CD4-positive, alpha-beta memory T cell (primary cell): ENCODE measurements around the gene SLC5A1. TPM values are rescaled to one million over a fixed set of nuclear protein-coding genes. Genes with fewer than 3 reads are reported as not detected.

ENCODE experiments used
- CTCF ChIA-PET: fragments of 350-600 bp; sonication (Branson Sonifier 250); formaldehyde crosslinking; loops from one replicate; lab custom pipeline; 2021; ENCODE audit warnings: inconsistent platforms; ENCODE audit not compliant: partially characterized antibody; lab: Charles Lee
- POLR2A ChIA-PET: fragments of 350-600 bp; sonication (Branson Sonifier 250); formaldehyde crosslinking; loops from one replicate; lab custom pipeline; 2021; ENCODE audit not compliant: partially characterized antibody; lab: Charles Lee
- DNase-seq, 5 donors: peaks; one replicate each; pipeline versions ENCODE4 v3.0.0 to v3.0.0-alpha.2; 2020 to 2022; ENCODE audit warnings: mixed read lengths in 1 of 5
- H3K27ac ChIP-seq: one replicate; pipeline ENCODE4 v1.7.0; 2013; ENCODE audit warnings: low read depth, low read length
- H3K27me3 ChIP-seq: 2 replicates; pipeline ENCODE4 v1.7.0; 2013; ENCODE audit warnings: mild to moderate bottlenecking, low read length, moderate library complexity; ENCODE audit not compliant: insufficient read depth
- H3K36me3 ChIP-seq: 2 replicates; pipeline ENCODE4 v1.7.0; 2013; ENCODE audit warnings: mild to moderate bottlenecking, low read length, moderate library complexity; ENCODE audit not compliant: insufficient read depth
- H3K4me1 ChIP-seq: 2 replicates; pipeline ENCODE4 v1.7.0; 2013; ENCODE audit warnings: mild to moderate bottlenecking, low read length, moderate library complexity; ENCODE audit not compliant: insufficient read depth
- H3K4me3 ChIP-seq, 2 donors: one replicate each; pipeline ENCODE4 v1.7.0; 2013; ENCODE audit warnings: low read length in 2 of 2, mild to moderate bottlenecking in 1 of 2
- H3K9me3 ChIP-seq, 2 donors: one replicate each; pipeline ENCODE4 v1.7.0; 2013; ENCODE audit warnings: low read length in 2 of 2, control low read depth in 1 of 2; ENCODE audit not compliant: control insufficient read depth in 1 of 2
- H3K27ac Mint-ChIP-seq, 7 donors: one replicate each; pipeline ENCODE4 v1.8.0; 2020 to 2021; ENCODE audit warnings: mixed read lengths in 7 of 7, mild to moderate bottlenecking in 6 of 7, inconsistent platforms in 3 of 7, moderate library complexity in 3 of 7
- H3K27me3 Mint-ChIP-seq, 2 donors: one replicate each; pipeline ENCODE4 v1.8.0; 2020 to 2021; ENCODE audit warnings: mixed read lengths in 2 of 2
- H3K36me3 Mint-ChIP-seq, 2 donors: one replicate each; pipeline ENCODE4 v1.8.0; 2020 to 2021; ENCODE audit warnings: mixed read lengths in 2 of 2, inconsistent platforms in 1 of 2, mild to moderate bottlenecking in 1 of 2
- H3K4me1 Mint-ChIP-seq, 4 donors: one replicate each; pipeline ENCODE4 v1.8.0; 2020 to 2021; ENCODE audit warnings: mixed read lengths in 4 of 4, mild to moderate bottlenecking in 1 of 4
- H3K4me3 Mint-ChIP-seq, 8 donors: one replicate each; pipeline ENCODE4 v1.8.0; 2020 to 2021; ENCODE audit warnings: mixed read lengths in 8 of 8, mild to moderate bottlenecking in 7 of 8, moderate library complexity in 6 of 8, inconsistent platforms in 3 of 8
- H3K9me3 Mint-ChIP-seq, 8 donors: one replicate each; pipeline ENCODE4 v1.8.0; 2020 to 2021; ENCODE audit warnings: mixed read lengths in 8 of 8, mild to moderate bottlenecking in 5 of 8, inconsistent platforms in 3 of 8, moderate library complexity in 1 of 8
- intact Hi-C: fragments of 100-400 bp; cut with micrococcal nuclease; formaldehyde crosslinking; loops from one replicate; pipeline ENCODE4 v1.15.1; 2023
- polyA plus RNA-seq, 2 donors: library from polyadenylated mRNA; unstranded; fragments of 300-500 nt; fragmentation: Illumina TruSeq; gene quantifications; one replicate each; pipeline ENCODE4 v1.2.3, GENCODE V29; 2021
- total RNA-seq, 2 experiments: library from RNA; stranded (reverse); gene quantifications; one replicate each; pipeline ENCODE4 v1.2.3, GENCODE V29; 2021

Gene SLC5A1
- total and polyA plus RNA-seq, 4 experiments from 2014 or later: not detected

DNA sequence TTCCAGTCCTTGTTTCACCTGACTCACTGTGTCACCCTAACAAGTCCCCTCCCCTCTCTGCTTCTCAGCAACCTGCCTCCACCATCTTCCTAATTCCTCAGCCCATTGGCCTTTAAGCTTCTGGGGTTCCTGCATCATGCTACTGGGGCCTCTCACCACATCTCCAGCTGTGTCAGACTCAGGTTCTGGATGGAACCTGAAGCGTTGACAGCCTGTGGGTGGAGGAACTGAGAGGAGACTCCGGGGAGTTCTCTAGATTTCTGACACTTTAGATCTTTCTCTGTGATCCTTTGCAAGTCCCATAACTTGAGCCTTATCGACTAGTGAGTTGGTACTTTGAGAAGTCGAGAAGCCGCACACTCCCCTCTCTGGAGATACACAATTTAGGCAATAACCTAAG is 11.6 kb upstream of the SLC5A1 start:
- H3K4me3 Mint-ChIP-seq: no peak overlapping the region
- Histone ChIP-seq H3K9me3 (no peaks in the 10 kb centered on the region), H3K4me1 (no peaks in the 10 kb centered on the region), H3K27ac (no peak overlapping the region), H3K4me3 (no peak overlapping the region), H3K27me3 (no peaks in the 10 kb centered on the region), H3K36me3 (no peaks in the 10 kb centered on the region)
- H3K36me3 Mint-ChIP-seq: no peaks in the 10 kb centered on the region
- no peaks in the 10 kb centered on the region for H3K4me1 Mint-ChIP-seq
- ChIA-PET POLR2A (no interaction called here), CTCF (no interaction called here)
- no peak overlapping the region for H3K27ac Mint-ChIP-seq
- no peak for DNase-seq
- H3K9me3 Mint-ChIP-seq: no peaks in the 10 kb centered on the region
- intact Hi-C loops: no loop called here
- peaks cover 1 to 2% of the 10 kb centered on the region in 2 donors for H3K27me3 Mint-ChIP-seq

DNA sequence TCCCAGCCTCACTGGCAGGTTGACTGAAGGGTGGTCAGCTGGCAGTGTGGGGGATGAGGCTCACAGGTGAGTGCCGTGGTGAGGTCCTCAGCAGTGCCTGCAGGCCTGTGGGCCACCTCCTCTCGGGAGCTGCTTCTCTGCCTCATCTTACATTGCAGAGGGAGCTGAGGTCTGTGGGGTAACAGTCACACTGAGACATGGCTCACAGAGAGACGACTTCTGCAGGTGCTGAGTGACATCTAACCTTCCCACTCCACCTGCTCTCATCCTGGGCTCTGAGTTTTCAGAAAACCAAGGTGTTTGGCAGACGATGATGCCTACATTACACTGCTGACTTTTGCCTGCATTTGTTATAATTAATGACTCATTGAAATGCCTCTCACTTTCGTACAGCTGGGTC is 8.8 kb upstream of the SLC5A1 start:
- no peaks in the 10 kb centered on the region for H3K36me3 Mint-ChIP-seq
- H3K27me3 ChIP-seq: no peaks in the 10 kb centered on the region
- H3K36me3 ChIP-seq: no peaks in the 10 kb centered on the region
- no peaks in the 10 kb centered on the region for H3K4me1 Mint-ChIP-seq
- H3K9me3 Mint-ChIP-seq: no peaks in the 10 kb centered on the region
- H3K4me3 ChIP-seq: no peak overlapping the region
- H3K4me1 ChIP-seq: no peaks in the 10 kb centered on the region
- POLR2A ChIA-PET: no interaction called here
- no peak overlapping the region for H3K27ac ChIP-seq
- H3K27ac Mint-ChIP-seq: no peak overlapping the region
- no peak for DNase-seq
- H3K27me3 Mint-ChIP-seq: peaks cover 7 to 10% of the 10 kb centered on the region in 2 donors
- H3K4me3 Mint-ChIP-seq: no peak overlapping the region
- no peaks in the 10 kb centered on the region for H3K9me3 ChIP-seq
- CTCF ChIA-PET: no interaction called here
- intact Hi-C loops: no loop called here

DNA sequence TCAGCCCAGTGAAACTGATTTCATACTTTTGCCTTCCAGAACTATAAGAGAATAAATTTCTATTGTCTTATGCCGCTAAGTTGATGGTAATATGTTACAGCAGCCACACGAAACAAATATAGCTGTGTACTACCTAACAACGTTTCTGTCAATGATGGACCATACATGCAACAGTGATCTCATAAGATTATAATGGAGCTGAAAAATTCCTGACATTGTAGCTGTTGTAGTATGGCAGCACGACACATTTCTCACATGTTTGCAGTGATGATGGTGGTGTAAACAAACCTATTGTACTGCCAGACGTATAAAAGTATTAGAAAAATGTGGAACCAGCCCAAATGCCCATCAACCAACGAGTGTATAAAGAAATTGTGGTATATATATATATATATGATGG is 5.8 kb upstream of the SLC5A1 start:
- no peak overlapping the region for H3K4me3 ChIP-seq
- peaks cover 0 to 1% (median 0%) of the 10 kb centered on the region in 8 donors for H3K9me3 Mint-ChIP-seq
- intact Hi-C loops: no loop called here
- no peak overlapping the region for H3K27ac Mint-ChIP-seq
- H3K27me3 Mint-ChIP-seq: peaks cover 19 to 22% of the 10 kb centered on the region in 2 donors
- H3K9me3 ChIP-seq: no peaks in the 10 kb centered on the region
- no peaks in the 10 kb centered on the region for H3K4me1 ChIP-seq
- no peaks in the 10 kb centered on the region for H3K36me3 Mint-ChIP-seq
- no peak overlapping the region for H3K27ac ChIP-seq
- no peaks in the 10 kb centered on the region for H3K4me1 Mint-ChIP-seq
- no peaks in the 10 kb centered on the region for H3K36me3 ChIP-seq
- CTCF ChIA-PET: no interaction called here
- no peak overlapping the region for H3K4me3 Mint-ChIP-seq
- H3K27me3 ChIP-seq: no peaks in the 10 kb centered on the region
- POLR2A ChIA-PET: no interaction called here
- DNase-seq: no peak

DNA sequence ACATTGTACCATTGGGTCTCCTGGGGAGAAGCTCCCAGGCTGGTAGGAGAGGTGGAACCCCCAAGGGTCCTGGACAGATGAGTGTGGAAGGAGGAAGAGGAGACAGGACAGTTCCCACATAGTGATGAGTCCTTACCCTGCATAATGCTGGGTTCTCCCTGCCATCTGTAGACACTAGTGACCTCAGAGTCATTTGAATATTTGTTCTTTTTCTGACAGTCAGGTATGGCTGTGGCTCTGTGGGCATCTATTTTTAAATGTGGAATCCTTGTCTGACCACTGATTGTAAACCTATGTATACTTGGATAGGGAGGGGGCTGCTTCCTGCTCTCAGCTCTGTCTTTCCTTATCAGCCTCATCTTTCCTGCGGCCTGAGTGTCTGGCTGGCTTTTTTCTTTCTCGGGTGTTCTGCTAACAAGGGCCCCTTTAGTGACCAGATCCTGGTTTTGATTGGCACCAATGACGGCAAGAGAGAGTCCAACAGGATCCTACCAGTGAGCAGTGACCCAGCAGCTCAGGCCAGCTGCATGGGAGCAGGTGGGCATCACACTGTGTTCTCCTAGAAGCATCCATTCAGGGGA is 2.6 kb upstream of the SLC5A1 start:
- H3K4me3 Mint-ChIP-seq: no peak overlapping the region
- Histone ChIP-seq H3K9me3 (no peaks in the 10 kb centered on the region), H3K27ac (no peak overlapping the region), H3K4me1 (no peaks in the 10 kb centered on the region), H3K27me3 (peaks cover 5% of the 10 kb centered on the region), H3K4me3 (no peak overlapping the region), H3K36me3 (no peaks in the 10 kb centered on the region)
- H3K27ac Mint-ChIP-seq: no peak overlapping the region
- DNase-seq: no peak
- H3K4me1 Mint-ChIP-seq: peaks cover 0 to 1% (median 0%) of the 10 kb centered on the region in 4 donors
- peaks cover 0 to 1% (median 0%) of the 10 kb centered on the region in 8 donors for H3K9me3 Mint-ChIP-seq
- intact Hi-C loops: no loop called here
- POLR2A ChIA-PET: interaction anchor here (0.6 kb wide), 1 partner anchor 115 kb away, joined by 3 read pairs; no protein-coding TSS in a partner anchor
- CTCF ChIA-PET: interaction anchor here (1.1 kb wide), 1 partner anchor 42 kb away, joined by 3 read pairs; no protein-coding TSS in a partner anchor
- H3K27me3 Mint-ChIP-seq: peaks cover 22 to 31% of the 10 kb centered on the region in 2 donors
- no peaks in the 10 kb centered on the region for H3K36me3 Mint-ChIP-seq

DNA sequence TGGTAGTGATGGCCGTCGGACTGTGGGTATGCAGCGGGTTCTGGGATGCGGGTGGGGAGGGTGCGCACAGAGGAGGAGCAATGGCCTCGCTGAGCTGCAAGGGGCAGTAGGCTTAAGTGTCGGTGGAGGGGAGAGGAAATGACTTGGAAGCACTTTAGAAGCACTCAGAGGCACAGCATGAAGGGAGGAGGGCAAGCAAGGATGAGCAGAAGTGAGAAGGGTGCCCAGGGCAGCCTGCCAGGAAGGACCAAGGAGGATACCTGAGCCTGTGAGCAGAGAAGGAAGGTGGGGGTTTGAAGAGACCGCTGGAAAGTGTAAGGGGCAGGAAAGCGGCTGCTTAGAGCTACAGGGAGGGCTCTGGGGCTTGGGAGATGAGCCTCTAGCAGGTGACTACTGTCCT is 330 bp downstream of the SLC5A1 start:
- no peaks in the 10 kb centered on the region for H3K4me1 ChIP-seq
- ChIA-PET POLR2A (no interaction called here), CTCF (no interaction called here)
- no peak overlapping the region for H3K4me3 ChIP-seq
- Mint-ChIP-seq H3K27ac (no peak overlapping the region), H3K36me3 (no peaks in the 10 kb centered on the region), H3K9me3 (peaks cover 0 to 1% (median 0%) of the 10 kb centered on the region in 8 donors), H3K27me3 (peaks cover 34 to 37% of the 10 kb centered on the region in 2 donors), H3K4me3 (no peak overlapping the region), H3K4me1 (peaks cover 0 to 1% (median 0%) of the 10 kb centered on the region in 4 donors)
- no peaks in the 10 kb centered on the region for H3K9me3 ChIP-seq
- H3K36me3 ChIP-seq: no peaks in the 10 kb centered on the region
- intact Hi-C loops: no loop called here
- peaks cover 5% of the 10 kb centered on the region for H3K27me3 ChIP-seq
- no peak overlapping the region for H3K27ac ChIP-seq
- DNase-seq: no peak

DNA sequence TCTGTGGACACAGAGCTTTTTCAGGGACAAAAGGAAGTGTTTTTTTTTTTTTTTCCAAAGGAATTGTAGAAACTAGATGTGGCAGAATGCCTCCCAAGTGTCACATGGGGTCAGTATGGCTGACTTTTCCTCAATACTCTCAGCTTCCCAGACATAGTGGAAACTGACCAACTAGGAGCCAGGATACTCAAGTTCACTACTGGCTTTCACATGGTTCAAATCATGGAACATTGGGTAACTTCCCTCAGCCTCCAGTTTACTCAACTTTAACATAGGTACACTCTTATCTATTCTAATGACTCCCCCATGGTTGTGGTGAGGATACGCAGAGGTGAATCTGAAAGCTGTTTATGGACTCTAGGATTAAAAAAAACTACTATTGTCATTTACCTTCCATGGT is 1.4 kb downstream of the SLC5A1 start:
- Mint-ChIP-seq H3K4me1 (peaks cover 0 to 1% (median 0%) of the 10 kb centered on the region in 4 donors), H3K9me3 (peaks cover 0 to 1% (median 0%) of the 10 kb centered on the region in 8 donors), H3K4me3 (no peak overlapping the region), H3K27ac (no peak overlapping the region), H3K27me3 (peaks cover 31 to 33% of the 10 kb centered on the region in 2 donors), H3K36me3 (no peaks in the 10 kb centered on the region)
- Histone ChIP-seq H3K9me3 (no peaks in the 10 kb centered on the region), H3K4me3 (no peak overlapping the region), H3K27me3 (peaks cover 5% of the 10 kb centered on the region), H3K27ac (no peak overlapping the region), H3K4me1 (no peaks in the 10 kb centered on the region), H3K36me3 (no peaks in the 10 kb centered on the region)
- POLR2A ChIA-PET: no interaction called here
- no peak for DNase-seq
- CTCF ChIA-PET: no interaction called here
- intact Hi-C loops: no loop called here

DNA sequence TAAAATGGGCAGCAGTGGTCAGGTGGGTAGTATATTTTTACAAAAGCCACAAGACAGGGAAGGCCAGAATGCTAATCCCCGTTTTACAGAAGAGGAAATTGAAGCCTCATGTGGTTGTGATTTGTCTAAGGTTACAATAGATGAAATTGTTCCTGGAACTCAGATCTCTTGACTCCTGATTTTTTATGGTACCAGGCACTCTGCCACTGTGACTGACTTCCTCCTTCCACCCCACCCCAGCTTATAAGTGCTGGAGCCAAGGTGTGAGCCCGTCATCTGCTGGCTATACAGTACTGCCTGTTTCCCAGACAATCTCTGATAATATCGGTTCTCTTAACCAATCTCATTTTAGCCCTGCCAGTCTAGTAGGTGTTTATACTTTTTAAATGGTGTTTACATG is 1.9 kb downstream of the SLC5A1 start:
- Mint-ChIP-seq H3K36me3 (no peaks in the 10 kb centered on the region), H3K4me1 (peaks cover 0 to 1% (median 0%) of the 10 kb centered on the region in 4 donors), H3K27ac (no peak overlapping the region), H3K4me3 (no peak overlapping the region), H3K27me3 (peaks cover 31 to 36% of the 10 kb centered on the region in 2 donors), H3K9me3 (peaks cover 0 to 1% (median 0%) of the 10 kb centered on the region in 8 donors)
- Histone ChIP-seq H3K4me3 (no peak overlapping the region), H3K36me3 (no peaks in the 10 kb centered on the region), H3K9me3 (no peaks in the 10 kb centered on the region), H3K27me3 (peaks cover 5% of the 10 kb centered on the region), H3K4me1 (no peaks in the 10 kb centered on the region), H3K27ac (no peak overlapping the region)
- ChIA-PET POLR2A (no interaction called here), CTCF (no interaction called here)
- intact Hi-C loops: no loop called here
- no peak for DNase-seq
